Right ventricle myocardium inferior (tissue), 1 donor: ENCODE results near the gene POLR2H. TPM values are rescaled to one million over a fixed set of nuclear protein-coding genes. Genes with fewer than 3 reads are reported as not detected.
A peak's percentile ranks its signal among the peaks of the same experiment; 100 is the strongest.

ENCODE experiments used
- ATAC-seq: fragments of 200-7000 bp; cut with Tn5 transposase; one replicate; pipeline ENCODE4 v1.9.1; 2020; ENCODE audit warnings: mild to moderate bottlenecking, moderate library complexity
- DNase-seq: peaks from one replicate; pipeline ENCODE4 v3.0.0; 2021; ENCODE audit errors: missing footprints
- intact Hi-C: fragments of 100-400 bp; cut with DNase I; formaldehyde crosslinking; loops from one replicate; pipeline ENCODE4 v1.11.0; 2022
- long read RNA-seq: library from polyadenylated mRNA; unstranded; transcript quantifications from one replicate; pipeline ENCODE4 v2.0.0, GENCODE V29; 2021
- total RNA-seq: library from RNA; stranded (reverse); fragmentation: NEBNext Ultra II Directional; extraction: Animal tissue kit (Norgen Biotek cat#: 25700); gene quantifications from one replicate; pipeline ENCODE4 v1.2.1, GENCODE V29; 2021
- donor health status: DM: no; HTN: yes; CAD: no; lungs with severe emphysema.

POLR2H gene
- total RNA-seq, result 27.1 TPM
- long read RNA-seq, partial matches to known transcripts, result 6 of 11 reads
- long read RNA-seq, other reads (novel, unspliced or antisense), result 2 of 11 reads

DNA sequence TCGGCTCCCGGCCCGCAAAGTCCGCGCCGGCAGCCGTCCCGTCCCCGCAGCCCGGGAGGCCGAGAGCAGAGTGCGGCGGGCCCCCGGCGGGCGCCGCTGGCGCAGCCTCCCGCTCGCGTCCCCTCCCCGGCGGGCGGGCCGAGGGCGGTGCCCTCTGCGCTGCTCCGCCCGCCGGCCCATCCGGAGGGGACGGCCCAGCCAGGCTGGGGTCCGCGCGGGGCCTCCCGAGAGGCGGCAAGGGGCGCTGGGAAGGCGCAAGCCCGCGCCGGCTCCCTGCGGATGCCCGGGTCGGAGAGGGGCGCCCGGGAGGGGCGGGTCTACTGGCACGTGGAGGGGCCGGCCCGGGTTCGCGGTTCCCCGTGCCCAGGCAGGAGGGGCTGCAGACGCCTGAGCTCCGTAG lies at the start of gene POLR2H, which contains the start of gene CLCN2:
Gene POLR2H, plus strand, starts transcription at position 179 of the 400 bp plus-strand sequence. CDS start 1,783 bp downstream, outside the sequence.
Gene CLCN2, minus strand, starts transcription at position 74 of the 400 bp plus-strand sequence. CDS start 126 bp downstream, outside the sequence.
- peak; percentile 73 for DNase-seq
- peak; percentile 67 for ATAC-seq
- intact Hi-C loops, result loop anchor here (5.0 to 10.0 kb wide), 2 partner anchors 106 to 453 kb away; partner anchors contain the start of gene VPS8

DNA sequence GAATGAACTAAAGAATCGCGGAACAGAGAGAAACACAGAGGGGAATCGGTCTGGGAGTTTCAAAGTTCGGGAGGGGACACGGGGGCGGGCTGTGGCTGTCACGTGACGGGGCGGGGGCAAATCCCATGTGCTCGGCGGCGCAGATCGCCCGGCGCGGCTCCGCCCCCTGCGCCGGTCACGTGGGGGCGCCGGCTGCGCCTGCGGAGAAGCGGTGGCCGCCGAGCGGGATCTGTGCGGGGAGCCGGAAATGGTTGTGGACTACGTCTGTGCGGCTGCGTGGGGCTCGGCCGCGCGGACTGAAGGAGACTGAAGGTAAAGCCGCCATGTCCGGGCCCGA lies 47.2 kb upstream of the POLR2H start, which contains the start of gene EIF4G1:
Gene EIF4G1, plus strand, starts transcription at position 244 of the 337 bp plus-strand sequence. CDS start 1,191 bp downstream, outside the sequence.
- ATAC-seq (peak; percentile 94), DNase-seq (peak; percentile 98)
- intact Hi-C loops, result loop anchor here (1.0 kb wide), 1 partner anchor 15 kb away; the partner anchor contains the start of gene PSMD2

DNA sequence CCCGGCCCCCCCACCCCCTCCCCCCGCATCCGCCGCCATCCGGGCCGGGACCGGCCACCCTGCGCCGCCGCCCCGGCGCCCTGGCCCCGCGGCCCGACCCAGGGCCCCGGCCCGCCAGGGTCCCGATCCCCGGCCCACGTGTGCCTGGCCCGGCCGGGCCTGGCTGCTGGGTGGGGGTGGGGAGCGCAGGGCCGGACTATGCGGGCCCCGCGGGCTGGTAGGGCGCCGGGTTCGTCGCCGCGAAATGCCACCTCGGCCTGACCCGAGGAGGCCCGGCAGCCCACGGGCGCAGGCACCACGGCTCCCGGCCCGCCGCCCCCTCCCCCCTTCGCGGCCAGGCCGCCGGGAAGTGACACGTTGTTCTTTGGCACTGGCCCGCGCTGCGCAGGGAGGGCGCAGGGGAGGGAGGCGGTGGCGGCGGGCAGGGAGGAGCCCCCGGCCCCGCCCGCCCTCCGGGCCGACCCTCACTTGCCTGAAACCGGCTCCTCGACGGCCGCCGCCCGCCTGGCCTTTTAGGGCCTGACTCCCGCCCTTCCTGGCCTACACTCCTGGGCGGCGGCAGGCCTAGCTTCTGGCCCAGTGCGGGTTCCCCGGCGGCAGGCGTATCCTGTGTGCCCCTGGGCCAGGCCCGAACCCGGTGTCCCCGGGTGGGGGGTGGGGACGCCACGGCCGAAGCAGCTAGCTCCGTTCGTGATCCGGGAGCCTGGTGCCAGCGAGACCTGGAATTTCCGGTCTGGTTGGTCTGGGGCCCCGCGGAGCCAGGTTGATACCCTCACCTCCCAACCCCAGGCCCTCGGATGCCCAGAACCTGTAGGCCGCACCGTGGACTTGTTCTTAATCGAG lies 46.6 kb upstream of the POLR2H start:
- ATAC-seq, result peak; percentile 76
- intact Hi-C loops, result loop anchor here (1.0 kb wide), 1 partner anchor 16 kb away; the partner anchor contains the start of gene PSMD2
- peak; percentile 93 for DNase-seq

DNA sequence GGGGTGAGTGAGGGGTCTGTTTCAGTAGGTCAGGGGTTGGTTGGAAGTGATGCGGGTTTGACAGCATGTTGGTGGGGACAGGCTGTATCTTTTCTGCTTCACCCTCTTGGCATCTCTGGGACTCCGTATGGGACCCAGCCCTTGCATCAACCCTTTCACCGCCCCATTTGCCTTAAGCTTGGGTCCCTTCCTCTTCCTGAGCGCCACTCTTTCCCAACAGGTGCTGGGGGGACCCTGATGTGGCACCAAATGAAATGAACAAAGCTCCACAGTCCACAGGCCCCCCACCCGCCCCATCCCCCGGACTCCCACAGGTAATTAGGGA lies 46.0 kb upstream of the POLR2H start:
- DNase-seq, result no peak
- intact Hi-C loops, result no loop called here
- ATAC-seq, result no peak

DNA sequence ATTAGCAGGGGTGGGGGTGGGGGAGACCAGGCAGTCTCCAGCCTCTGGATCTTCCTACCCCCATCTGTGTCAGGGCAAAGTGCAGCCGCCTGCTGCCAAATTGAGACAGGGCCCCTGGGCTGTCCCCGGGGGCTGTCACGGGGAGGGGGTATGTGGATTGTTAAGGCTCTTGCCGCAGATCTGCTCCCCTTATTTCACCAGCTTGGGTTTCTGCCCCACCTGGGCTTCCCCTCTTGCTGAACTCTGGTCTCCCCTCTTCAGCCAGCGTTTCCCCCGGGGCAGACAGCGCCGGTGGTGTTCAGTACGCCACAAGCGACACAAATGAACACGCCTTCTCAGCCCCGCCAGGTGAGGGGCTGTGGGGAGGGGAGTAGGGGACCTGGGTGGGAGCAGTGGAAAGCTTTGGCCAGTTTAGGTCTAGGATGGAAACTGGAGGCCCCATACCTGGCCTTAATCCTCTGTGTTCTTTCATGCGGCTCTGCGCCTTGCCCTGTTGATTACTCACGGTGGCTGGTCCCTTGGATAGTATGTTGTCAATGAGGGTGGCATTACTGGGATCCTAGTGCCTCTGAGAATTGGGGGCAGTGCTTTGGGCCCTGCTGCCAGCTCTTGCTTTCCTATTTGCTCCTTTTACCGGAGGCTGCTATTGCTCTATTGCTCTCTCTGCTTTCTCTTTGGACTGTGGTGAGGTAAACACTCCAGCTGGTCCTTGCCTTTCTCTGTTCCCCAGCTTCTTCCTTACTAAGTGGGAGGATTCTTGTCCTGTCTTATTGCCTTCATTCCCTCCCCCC lies 45.4 kb upstream of the POLR2H start:
- intact Hi-C loops, result no loop called here
- no peak for ATAC-seq
- no peak for DNase-seq

DNA sequence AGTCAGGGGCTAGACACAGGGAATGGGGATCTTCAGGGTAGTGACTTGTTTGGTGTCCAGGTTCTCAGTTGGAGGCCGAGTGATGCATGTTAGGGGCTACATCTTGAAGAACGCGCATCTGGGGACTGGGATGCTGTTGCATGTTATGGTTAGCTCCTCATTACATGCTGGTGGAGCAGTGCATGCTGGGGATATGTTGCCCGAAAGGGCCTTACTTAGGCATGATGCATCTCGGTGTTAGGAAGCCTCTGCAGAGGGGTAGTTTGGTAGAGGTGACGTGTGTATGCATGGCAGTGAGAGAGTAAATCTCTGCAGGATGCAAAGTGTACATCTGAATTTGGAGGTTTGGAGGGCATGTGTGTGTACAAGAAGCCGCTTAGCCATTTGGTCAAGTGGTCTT lies 44.7 kb upstream of the POLR2H start:
- no peak for DNase-seq
- intact Hi-C loops, result no loop called here

DNA sequence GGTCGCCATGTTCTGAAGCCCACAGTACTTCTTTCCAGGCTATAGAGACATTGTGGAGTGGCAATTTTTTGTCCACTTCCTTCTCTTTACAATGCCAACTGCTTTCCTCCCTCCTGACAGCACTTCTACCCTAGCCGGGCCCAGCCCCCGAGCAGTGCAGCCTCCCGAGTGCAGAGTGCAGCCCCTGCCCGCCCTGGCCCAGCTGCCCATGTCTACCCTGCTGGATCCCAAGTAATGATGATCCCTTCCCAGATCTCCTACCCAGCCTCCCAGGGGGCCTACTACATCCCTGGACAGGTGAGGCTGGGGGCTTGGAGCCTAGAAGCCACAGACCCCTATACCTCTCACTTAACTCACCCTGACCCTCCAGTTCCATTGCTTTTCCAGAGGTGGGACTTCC lies 44.3 kb upstream of the POLR2H start:
- DNase-seq (no peak), ATAC-seq (no peak)
- intact Hi-C loops, result no loop called here

More for the DNA sequence above, 44.7 kb upstream of the POLR2H start:
- no peak for ATAC-seq

DNA sequence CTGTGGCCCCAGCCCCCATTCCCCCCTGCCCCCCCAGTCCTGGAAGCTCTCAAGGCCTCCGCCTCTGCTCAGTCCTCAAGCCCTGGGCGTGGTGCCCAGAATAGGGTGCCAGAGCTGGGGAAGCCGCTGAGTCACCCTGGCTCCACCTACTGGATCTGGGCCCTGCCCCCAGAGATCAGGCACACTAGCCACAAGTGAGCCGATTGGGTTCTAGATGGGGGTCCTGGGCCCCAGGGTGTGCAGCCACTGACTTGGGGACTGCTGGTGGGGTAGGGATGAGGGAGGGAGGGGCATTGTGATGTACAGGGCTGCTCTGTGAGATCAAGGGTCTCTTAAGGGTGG lies 41.4 kb upstream of the POLR2H start:
- peak; percentile 92 for ATAC-seq
- peak; percentile 98 for DNase-seq
- intact Hi-C loops, result loop anchor here (2.0 kb wide), 1 partner anchor 15 kb away; no protein-coding TSS in a partner anchor

DNA sequence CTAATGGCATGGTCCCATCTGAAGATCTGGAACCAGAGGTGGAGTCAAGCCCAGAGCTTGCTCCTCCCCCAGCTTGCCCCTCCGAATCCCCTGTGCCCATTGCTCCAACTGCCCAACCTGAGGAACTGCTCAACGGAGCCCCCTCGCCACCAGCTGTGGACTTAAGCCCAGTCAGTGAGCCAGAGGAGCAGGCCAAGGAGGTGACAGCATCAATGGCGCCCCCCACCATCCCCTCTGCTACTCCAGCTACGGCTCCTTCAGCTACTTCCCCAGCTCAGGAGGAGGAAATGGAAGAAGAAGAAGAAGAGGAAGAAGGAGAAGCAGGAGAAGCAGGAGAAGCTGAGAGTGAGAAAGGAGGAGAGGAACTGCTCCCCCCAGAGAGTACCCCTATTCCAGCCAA lies 39.8 kb upstream of the POLR2H start:
- intact Hi-C loops, result loop anchor here (2.0 kb wide), 1 partner anchor 13 kb away; no protein-coding TSS in a partner anchor
- ATAC-seq (no peak), DNase-seq (no peak)

DNA sequence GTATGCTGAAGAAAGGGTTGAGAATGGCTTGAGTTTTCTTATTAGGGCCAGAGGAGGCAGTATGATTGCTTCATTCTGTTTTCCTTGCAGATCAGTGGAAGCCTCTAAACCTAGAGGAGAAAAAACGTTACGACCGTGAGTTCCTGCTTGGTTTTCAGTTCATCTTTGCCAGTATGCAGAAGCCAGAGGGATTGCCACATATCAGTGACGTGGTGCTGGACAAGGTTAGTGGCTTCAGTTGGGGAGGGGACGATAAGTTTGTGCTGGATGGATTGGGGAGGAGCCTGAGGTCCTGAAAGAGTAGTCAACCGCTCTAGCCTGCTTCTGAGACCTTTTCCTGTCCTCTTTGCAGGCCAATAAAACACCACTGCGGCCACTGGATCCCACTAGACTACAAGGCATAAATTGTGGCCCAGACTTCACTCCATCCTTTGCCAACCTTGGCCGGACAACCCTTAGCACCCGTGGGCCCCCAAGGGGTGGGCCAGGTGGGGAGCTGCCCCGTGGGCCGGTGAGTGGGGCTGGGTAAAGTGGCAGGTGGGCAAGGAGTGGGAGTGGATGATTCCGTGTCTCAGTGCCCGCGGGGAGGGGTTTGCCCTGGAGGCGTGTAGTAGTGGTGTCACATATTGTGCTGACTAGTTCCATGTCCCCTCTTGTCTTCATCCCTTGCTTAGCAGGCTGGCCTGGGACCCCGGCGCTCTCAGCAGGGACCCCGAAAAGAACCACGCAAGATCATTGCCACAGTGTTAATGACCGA lies 38.6 kb upstream of the POLR2H start:
- no peak for DNase-seq
- intact Hi-C loops, result no loop called here
- ATAC-seq, result no peak

DNA sequence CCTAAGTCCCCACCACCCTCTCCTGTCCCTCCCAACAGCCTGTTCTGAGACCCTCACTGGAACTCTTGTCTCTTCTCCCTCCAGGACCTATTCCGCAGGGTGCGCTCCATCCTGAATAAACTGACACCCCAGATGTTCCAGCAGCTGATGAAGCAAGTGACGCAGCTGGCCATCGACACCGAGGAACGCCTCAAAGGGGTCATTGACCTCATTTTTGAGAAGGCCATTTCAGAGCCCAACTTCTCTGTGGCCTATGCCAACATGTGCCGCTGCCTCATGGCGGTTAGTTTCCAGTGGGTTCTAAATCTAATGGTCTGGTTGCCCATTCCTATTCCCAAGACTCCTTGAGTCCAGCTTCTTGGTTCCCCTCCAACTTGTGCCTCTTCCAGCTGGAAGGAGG lies 37.8 kb upstream of the POLR2H start:
- intact Hi-C loops, result no loop called here
- no peak for DNase-seq
- no peak for ATAC-seq

DNA sequence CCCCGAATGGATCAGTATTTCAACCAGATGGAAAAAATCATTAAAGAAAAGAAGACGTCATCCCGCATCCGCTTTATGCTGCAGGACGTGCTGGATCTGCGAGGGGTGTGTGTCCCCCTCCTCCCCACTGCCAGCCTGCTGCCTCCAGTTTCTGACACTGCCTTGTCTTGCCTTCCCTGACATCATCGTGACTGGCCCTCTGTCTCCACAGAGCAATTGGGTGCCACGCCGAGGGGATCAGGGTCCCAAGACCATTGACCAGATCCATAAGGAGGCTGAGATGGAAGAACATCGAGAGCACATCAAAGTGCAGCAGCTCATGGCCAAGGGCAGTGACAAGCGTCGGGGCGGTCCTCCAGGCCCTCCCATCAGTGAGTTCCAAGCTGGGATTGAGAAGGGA lies 36.2 kb upstream of the POLR2H start:
- ATAC-seq (no peak), DNase-seq (no peak)
- intact Hi-C loops, result no loop called here

DNA sequence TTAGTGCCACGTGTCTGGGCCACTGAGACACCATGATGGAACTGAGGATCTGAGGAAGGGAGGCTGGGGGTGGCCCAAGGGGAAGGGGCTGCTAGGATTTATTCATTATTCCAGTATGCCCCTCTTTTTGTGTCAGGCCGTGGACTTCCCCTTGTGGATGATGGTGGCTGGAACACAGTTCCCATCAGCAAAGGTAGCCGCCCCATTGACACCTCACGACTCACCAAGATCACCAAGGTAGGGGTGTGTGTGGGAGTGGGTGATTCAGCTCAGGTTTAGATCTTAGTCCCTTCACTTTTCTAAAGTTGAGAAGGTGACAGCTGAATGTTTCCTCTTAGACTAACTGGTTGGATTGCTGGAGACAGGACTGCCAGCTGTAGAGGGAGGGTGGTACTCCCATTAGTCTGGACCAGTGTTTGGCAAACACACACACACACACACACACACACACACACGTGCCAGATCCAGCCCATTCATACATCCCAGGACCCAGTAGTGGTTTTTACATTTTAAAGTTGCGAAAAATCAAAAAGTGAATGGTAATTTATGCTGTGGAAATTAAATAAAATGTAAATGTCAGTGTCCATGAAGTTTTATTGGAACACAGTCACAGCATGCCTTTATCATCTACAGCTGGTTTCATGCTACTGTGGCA lies 35.7 kb upstream of the POLR2H start:
- intact Hi-C loops, result no loop called here
- DNase-seq (no peak), ATAC-seq (no peak)

DNA sequence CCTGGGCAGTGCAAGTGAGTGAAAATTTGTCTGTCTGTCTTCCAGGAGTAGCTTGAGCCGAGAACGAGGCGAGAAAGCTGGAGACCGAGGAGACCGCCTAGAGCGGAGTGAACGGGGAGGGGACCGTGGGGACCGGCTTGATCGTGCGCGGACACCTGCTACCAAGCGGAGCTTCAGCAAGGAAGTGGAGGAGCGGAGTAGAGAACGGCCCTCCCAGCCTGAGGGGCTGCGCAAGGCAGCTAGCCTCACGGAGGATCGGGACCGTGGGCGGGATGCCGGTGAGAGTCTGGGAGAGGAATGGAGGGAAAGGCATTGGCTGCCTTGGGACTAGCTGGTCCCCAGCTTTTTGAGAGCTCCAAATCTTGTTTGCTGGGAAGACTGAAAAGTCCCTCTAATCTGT lies 34.3 kb upstream of the POLR2H start:
- no peak for DNase-seq
- ATAC-seq, result no peak
- intact Hi-C loops, result no loop called here

DNA sequence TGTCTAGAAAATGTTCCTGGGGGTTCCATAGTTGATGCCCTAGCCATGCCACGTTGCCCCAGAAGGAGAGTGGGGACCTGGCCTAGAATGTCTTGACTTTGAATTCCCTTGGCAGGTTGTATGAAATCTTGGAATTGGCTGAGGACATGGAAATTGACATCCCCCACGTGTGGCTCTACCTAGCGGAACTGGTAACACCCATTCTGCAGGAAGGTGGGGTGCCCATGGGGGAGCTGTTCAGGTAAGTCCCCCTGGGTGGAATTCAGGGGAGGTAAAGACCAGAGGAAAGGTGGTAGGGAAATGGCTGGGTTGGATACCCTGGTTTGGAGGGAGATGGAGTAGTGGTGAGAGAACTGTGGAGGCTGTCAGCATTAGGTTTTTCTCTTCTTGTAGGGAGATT lies 33.0 kb upstream of the POLR2H start:
- DNase-seq (no peak), ATAC-seq (no peak)
- intact Hi-C loops, result no loop called here

DNA sequence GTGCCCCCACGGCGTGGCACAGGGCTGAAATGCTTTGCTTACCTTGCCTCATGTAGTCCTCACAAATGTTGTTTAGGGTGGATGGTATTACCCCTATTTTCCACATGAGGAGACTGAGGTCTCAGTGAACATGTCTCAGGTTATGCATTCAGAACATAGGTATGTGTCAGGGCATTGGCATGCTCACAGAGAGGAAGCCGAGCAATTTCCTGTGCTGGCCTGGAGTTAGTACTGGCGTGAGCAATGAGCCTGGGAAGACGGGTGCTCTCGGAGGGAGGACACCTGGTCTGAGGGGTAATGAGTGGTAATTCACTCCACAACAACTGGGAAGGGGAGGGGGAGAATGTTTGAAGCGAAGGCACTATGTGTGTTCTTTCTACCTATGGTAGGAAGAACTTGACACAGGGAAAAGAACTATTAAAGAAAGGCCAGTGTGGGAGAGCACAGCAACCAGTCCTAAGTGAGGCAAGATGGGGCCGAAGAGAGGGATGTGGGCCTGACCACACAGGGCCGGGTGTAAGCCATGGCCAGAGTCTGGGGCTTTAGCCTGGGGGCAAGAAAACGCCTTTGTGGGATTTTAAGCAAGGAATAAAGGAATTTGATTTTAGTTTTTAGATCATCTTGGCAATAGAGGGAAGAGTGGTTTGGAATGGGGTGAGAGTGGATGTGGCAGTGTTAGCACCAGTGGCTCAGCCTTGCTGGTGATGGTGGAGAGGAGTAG lies 29.0 kb upstream of the POLR2H start:
- DNase-seq (peak; percentile 27), ATAC-seq (no peak)
- intact Hi-C loops, result loop anchor here (10.0 kb wide), 1 partner anchor 318 kb away; the partner anchor contains the start of gene ABCC5

DNA sequence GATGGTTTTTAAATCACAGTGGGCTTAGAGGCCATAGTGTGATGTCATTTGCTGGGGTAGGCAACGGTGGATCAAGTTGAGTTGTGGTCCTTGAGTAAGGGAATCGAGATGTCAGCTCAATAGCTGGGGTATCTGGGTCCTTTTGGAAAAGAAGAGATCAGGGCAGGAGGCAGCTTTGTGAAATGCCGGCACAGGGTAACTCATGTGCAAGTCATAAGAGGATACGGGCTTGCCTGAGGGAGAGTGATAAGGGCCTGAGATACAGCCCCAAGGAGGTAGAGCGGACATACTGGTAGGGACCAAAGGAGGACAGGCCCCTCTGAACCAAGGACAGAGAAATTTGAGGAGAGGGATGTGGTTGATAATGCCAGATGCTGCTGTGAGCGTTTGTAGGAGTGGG lies 28.3 kb upstream of the POLR2H start:
- ATAC-seq (no peak), DNase-seq (peak; percentile 13)
- intact Hi-C loops, result loop anchor here (10.0 kb wide), 1 partner anchor 318 kb away; the partner anchor contains the start of gene ABCC5
